Measurements from ENCODE around the gene CDC25A.
A peak's percentile ranks its signal among the peaks of the same experiment; 100 is the strongest.

Gene CDC25A

DNA sequence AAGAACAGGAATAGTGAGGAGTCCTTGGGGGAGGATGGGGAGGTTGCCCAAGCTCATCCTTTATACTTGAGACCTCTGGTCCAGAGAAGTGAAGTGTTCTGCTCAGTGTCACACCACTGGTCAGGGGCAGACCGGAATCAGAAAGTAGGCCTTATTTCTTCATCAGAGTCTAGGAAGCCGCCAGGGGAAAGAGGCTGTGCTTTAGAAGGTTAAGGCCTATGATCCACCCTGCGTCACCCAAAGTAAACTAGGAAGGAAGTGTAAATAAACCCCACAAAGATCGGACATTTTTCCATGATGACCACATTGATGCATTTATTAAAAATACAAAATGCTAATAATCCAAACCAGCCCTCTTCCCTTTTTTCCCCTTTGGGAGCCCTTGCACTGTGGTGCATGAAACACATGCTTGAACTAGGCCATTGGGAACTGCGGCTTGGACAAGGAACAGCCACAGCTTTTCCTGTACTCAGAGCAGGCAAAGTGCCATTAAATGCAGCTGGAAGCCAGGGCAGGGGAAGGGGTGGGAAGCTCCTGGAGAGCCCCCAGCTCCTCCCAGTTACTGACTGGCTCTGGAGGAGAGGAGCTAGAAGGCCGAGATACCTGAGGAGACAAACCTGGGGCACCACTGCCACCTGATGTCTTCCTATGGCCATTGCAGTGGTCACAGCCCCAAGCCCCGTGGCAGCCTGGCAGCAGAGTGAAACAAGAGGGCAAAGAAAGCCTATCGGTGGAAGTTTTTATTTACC lies 37.0 kb downstream of the CDC25A start:
- peak; percentile 86 for DNase-seq (ENCODE audit: low read depth)
- TF ChIP-seq, protein P1, sequence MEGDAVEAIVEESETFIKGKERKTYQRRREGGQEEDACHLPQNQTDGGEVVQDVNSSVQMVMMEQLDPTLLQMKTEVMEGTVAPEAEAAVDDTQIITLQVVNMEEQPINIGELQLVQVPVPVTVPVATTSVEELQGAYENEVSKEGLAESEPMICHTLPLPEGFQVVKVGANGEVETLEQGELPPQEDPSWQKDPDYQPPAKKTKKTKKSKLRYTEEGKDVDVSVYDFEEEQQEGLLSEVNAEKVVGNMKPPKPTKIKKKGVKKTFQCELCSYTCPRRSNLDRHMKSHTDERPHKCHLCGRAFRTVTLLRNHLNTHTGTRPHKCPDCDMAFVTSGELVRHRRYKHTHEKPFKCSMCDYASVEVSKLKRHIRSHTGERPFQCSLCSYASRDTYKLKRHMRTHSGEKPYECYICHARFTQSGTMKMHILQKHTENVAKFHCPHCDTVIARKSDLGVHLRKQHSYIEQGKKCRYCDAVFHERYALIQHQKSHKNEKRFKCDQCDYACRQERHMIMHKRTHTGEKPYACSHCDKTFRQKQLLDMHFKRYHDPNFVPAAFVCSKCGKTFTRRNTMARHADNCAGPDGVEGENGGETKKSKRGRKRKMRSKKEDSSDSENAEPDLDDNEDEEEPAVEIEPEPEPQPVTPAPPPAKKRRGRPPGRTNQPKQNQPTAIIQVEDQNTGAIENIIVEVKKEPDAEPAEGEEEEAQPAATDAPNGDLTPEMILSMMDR (IDR thresholded peaks at IDR 0.05; ENCODE audit: insufficient read depth, low read depth, low read length, missing control alignments): peak; percentile 87
- H3K4me3 ChIP-seq (ENCODE audit: low read depth, low read length): no peak overlapping the region

DNA sequence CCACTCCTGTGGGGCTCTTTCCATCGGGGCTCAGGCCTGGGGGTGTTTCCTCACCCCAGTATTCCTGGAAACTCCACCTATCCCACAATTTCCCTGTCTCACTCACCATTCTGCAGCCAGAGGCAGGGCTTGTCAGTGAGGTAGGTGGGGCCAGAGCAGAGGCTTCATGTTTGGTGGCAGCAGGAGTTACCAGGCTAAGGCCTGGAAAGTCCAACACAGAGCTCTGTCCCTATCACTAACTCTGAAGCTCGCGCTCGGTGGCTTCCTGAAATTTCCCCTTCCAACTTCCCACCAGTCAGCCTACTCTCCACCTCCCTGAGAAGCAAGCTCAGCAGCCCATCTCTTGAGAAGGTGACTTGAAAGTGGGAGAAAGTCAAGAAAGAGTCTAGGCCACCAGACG lies 44.2 kb downstream of the CDC25A start:
- H3K4me3 ChIP-seq (ENCODE audit: low read depth, low read length): no peak overlapping the region
- TF ChIP-seq, protein P1 (IDR thresholded peaks at IDR 0.05; ENCODE audit: insufficient read depth, low read depth, low read length, missing control alignments): no peak
- DNase-seq (ENCODE audit: low read depth): no peak

DNA sequence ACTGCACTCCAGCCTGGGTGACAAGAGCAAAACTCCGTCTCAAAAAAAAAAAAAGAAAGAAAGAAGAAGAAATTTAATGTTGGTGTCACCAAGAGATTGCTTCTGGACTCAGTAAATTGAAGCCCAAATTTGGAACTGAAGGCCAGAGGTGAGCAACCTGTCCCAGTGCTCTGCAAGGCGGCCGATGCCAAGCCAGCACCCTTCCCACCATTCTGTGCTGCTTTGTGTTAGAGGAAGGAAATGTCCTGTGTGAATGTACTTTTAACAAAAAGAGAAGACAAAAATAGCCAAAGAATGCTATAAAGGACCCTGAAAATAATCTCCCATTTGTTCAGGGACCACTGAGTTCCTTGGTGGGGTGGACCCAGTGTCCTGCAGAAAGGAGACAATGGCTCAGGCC lies 44.6 kb downstream of the CDC25A start:
- DNase-seq (ENCODE audit: low read depth): no peak
- no peak overlapping the region for H3K4me3 ChIP-seq (ENCODE audit: low read depth, low read length)
- TF ChIP-seq, protein P1 (IDR thresholded peaks at IDR 0.05; ENCODE audit: insufficient read depth, low read depth, low read length, missing control alignments): no peak

DNA sequence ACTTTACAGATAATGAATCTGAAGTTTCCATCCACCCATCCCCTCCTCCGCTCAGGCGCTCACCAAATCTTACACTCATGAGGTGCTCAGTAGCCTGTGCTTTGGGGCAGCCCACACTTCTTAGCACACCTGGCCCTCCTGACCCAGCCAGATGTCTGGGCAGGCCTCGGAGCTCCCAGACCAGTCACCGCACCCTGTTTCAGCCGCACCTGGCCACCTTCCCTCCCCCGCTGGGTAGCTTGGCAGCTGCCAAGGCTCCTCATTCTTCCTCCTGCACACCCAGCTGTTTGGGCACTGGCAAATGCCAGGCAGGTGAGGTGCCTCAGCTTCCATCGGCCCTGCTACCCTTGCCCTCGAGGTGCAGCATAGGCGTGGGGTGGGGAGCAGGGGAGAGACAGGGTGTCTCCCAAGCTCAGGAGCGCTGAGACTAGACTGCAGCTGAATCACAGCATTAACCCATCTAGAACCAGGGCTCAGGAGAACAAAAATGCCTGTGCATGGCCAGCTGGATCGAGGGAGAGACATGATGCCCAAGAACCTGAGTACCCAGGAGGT lies 45.8 kb downstream of the CDC25A start:
- no peak overlapping the region for H3K4me3 ChIP-seq (ENCODE audit: low read depth, low read length)
- TF ChIP-seq, protein P1 (IDR thresholded peaks at IDR 0.05; ENCODE audit: insufficient read depth, low read depth, low read length, missing control alignments): no peak
- DNase-seq (ENCODE audit: low read depth): no peak

DNA sequence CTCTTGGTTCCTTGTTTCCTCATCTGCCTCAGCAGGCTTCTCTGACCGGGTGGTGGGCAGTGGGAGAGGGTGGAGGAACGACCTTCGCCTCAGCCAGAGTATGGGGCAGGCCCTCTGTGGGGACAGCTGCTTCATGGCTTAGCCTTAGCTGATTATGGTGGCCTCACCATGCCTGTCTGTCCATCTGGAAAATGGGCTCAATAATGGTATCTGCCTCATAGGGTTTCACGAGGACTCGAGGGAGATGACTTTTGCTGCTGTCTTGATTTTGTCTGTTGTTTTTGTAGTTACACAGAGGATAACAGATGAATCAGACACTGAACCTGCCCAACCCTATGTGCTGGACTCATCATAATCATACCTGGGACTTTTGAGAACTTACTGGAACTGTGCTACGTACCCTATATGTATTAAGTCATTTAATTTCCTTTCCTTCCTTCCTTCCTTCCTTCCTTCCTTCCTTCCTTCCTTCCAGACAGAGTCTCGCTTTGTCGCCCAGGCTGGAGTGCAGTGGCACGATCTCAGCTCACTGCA lies 46.5 kb downstream of the CDC25A start:
- DNase-seq (ENCODE audit: low read depth): no peak
- no peak overlapping the region for H3K4me3 ChIP-seq (ENCODE audit: low read depth, low read length)
- TF ChIP-seq, protein P1 (IDR thresholded peaks at IDR 0.05; ENCODE audit: insufficient read depth, low read depth, low read length, missing control alignments): no peak

DNA sequence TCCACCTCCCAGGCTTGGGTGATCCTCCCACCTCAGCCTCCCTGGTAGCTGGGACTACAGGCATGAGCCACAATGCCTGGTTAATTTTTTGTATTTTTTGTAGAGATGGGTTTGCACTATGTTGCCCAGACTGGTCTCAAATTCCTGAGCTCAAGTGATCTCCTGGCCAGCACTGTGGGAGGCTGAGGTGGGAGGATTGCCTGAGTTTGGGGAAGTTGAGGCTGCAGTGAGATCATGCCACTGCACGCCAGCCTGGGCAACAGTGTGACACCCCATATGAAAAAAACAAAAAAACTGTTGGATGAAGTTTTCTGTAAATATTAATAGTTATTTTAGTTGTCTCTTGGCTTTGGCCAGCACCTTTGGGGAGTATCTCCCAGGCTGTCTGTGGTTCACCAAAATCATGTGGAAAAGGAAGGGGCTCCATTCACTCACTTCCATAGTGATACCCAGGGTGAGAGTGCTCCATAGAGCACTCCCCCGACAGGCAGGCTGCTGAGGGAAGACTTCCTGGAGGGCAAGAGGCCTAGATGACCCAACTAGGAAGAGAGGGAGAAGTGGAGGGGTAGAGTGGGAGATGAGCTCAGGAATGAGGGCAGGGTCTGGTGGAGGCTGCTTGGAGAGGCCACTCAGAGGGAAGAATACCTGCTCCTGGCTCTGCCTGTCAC lies 47.1 kb downstream of the CDC25A start:
- TF ChIP-seq, protein P1 (IDR thresholded peaks at IDR 0.05; ENCODE audit: insufficient read depth, low read depth, low read length, missing control alignments): no peak
- DNase-seq (ENCODE audit: low read depth): no peak
- no peak overlapping the region for H3K4me3 ChIP-seq (ENCODE audit: low read depth, low read length)

All from GM12865 (cell line).